GM12891 (cell line): Measurements from ENCODE around the gene FGF6.

Experiments used
- POLR2A ChIP-seq: IDR thresholded peaks from 2 replicates; pipeline ENCODE4 v1.6.1; 2011; ENCODE audit warnings: low read depth, low read length, control low read depth
- POLR2AphosphoS5 ChIP-seq: IDR thresholded peaks from 2 replicates; pipeline ENCODE4 v1.6.1; 2011; ENCODE audit warnings: low read depth, low read length, control low read depth
- POU2F2 ChIP-seq: IDR thresholded peaks from 2 replicates; pipeline ENCODE4 v1.6.1; 2011; ENCODE audit warnings: low read depth, mild to moderate bottlenecking, control low read depth, low read length, moderate library complexity
- SPI1 ChIP-seq: IDR thresholded peaks from 2 replicates; pipeline ENCODE4 v1.6.1; 2011; ENCODE audit warnings: low read depth, low read length, control low read depth
- TAF1 ChIP-seq: IDR thresholded peaks from 2 replicates; pipeline ENCODE4 v1.6.1; 2011; ENCODE audit warnings: low read depth, low read length, control low read depth

DNA sequence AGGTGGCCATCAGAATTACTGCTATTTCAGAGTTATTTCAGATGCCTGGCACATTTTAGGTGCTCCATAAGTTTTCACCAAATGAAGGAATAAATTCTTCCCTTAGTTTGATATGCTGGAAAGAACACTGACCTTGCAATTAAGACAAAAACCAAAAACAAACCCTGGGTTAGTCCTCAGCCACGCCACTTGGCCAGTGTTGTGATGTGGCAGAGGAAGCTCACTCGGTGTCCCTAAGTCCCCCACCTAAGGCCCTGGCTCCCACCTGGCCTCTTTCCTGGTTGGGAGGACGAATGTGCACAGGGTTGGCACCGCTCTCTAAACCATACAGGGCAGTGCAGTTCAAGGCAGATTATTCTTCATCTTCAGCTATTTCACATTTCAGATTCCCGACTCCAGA, 52.4 kb downstream of the FGF6 start:
- TF ChIP-seq POLR2A (no peak), POLR2AphosphoS5 (no peak), SPI1 (no peak), TAF1 (no peak), POU2F2 (no peak)
